Mesenchymal stem cell (in vitro differentiated cells and primary cell): ENCODE measurements around the gene FAAH2.

Experiments used
- DNase-seq: peaks from one replicate; pipeline ENCODE4 v3.0.0-alpha.2; 2013
- H2AFZ ChIP-seq: one replicate; pipeline ENCODE4 v1.6.1; 2013; ENCODE audit warnings: low read depth, mild to moderate bottlenecking, control low read depth, inconsistent platforms, low read length, moderate library complexity
- H2AK5ac ChIP-seq: 2 replicates; pipeline ENCODE4 v1.6.1; 2013; ENCODE audit warnings: low read length, moderate library complexity, mild to moderate bottlenecking, inconsistent platforms; ENCODE audit not compliant: severe bottlenecking
- H2BK120ac ChIP-seq: one replicate; pipeline ENCODE4 v1.6.1; 2013; ENCODE audit warnings: low read depth, mild to moderate bottlenecking, inconsistent platforms, low read length, moderate library complexity
- H2BK12ac ChIP-seq, 2 experiments: one replicate each; pipeline ENCODE4 v1.6.1; 2013; ENCODE audit warnings: inconsistent platforms in 2 of 2, low read length in 2 of 2, mild to moderate bottlenecking in 2 of 2, moderate library complexity in 2 of 2, control low read depth in 1 of 2
- H2BK15ac ChIP-seq: one replicate; pipeline ENCODE4 v1.6.1; 2013; ENCODE audit warnings: mild to moderate bottlenecking, low read depth, inconsistent platforms; ENCODE audit not compliant: poor library complexity, severe bottlenecking
- H2BK5ac ChIP-seq: 2 replicates; pipeline ENCODE4 v1.6.1; 2013; ENCODE audit warnings: low read depth, mild to moderate bottlenecking, low read length, control low read depth, inconsistent platforms; ENCODE audit not compliant: poor library complexity, severe bottlenecking
- H3K14ac ChIP-seq, 2 experiments: one replicate each; pipeline ENCODE4 v1.6.1; 2013; ENCODE audit warnings: inconsistent platforms in 2 of 2, low read length in 2 of 2, control low read depth in 1 of 2, mild to moderate bottlenecking in 1 of 2, moderate library complexity in 1 of 2
- H3K18ac ChIP-seq, 2 experiments: one replicate each; pipeline ENCODE4 v1.6.1; 2013; ENCODE audit warnings: inconsistent platforms in 2 of 2, low read length in 2 of 2, control low read depth in 1 of 2, low read depth in 1 of 2, mild to moderate bottlenecking in 1 of 2
- H3K23ac ChIP-seq, 2 experiments: one replicate each; pipeline ENCODE4 v1.6.1; 2013; ENCODE audit warnings: inconsistent platforms in 2 of 2, low read length in 2 of 2, mild to moderate bottlenecking in 2 of 2, moderate library complexity in 2 of 2, control low read depth in 1 of 2
- H3K27ac ChIP-seq: 2 replicates; pipeline ENCODE4 v1.5.1; 2013; ENCODE audit warnings: mild to moderate bottlenecking, moderate library complexity, low read length, control low read depth, inconsistent platforms; ENCODE audit not compliant: poor library complexity, severe bottlenecking
- H3K27me3 ChIP-seq, 2 experiments: 2 replicates each; pipeline versions ENCODE4 v1.6.1 to v1.7.0; 2013; ENCODE audit warnings: low read length in 2 of 2, mild to moderate bottlenecking in 2 of 2, moderate library complexity in 2 of 2, control low read depth in 1 of 2, inconsistent platforms in 1 of 2; ENCODE audit not compliant: control insufficient read depth in 1 of 2, insufficient read depth in 1 of 2
- H3K36me3 ChIP-seq, 2 experiments: 2 replicates each; pipeline versions ENCODE4 v1.6.1 to v1.7.0; 2013; ENCODE audit warnings: low read length in 2 of 2, control low read depth in 1 of 2, inconsistent platforms in 1 of 2, low read depth in 1 of 2, mild to moderate bottlenecking in 1 of 2; ENCODE audit not compliant: insufficient read depth in 2 of 2, control insufficient read depth in 1 of 2
- H3K4ac ChIP-seq, 2 experiments: one replicate each; pipeline ENCODE4 v1.6.1; 2013; ENCODE audit warnings: inconsistent platforms in 2 of 2, low read length in 2 of 2, mild to moderate bottlenecking in 2 of 2, moderate library complexity in 2 of 2, control low read depth in 1 of 2, low read depth in 1 of 2
- H3K4me1 ChIP-seq: 2 replicates; pipeline ENCODE4 v1.6.1; 2013; ENCODE audit warnings: low read depth, low read length, control low read depth; ENCODE audit not compliant: control insufficient read depth, insufficient read depth
- H3K4me2 ChIP-seq: 2 replicates; pipeline ENCODE4 v1.6.1; 2013; ENCODE audit warnings: low read length, mild to moderate bottlenecking, inconsistent platforms; ENCODE audit not compliant: poor library complexity, severe bottlenecking
- H3K4me3 ChIP-seq, 2 experiments: 2 replicates each; pipeline versions ENCODE4 v1.5.1 to v1.7.0; 2013; ENCODE audit warnings: low read length in 2 of 2, mild to moderate bottlenecking in 2 of 2, control low read depth in 1 of 2, low read depth in 1 of 2; ENCODE audit not compliant: insufficient read depth in 1 of 2
- H3K79me1 ChIP-seq: replicated peaks from 2 replicates; pipeline ENCODE4 v1.6.1; 2013; ENCODE audit warnings: mild to moderate bottlenecking, control low read depth, low read length, inconsistent platforms; ENCODE audit not compliant: poor library complexity, severe bottlenecking
- H3K9ac ChIP-seq: 2 replicates; pipeline ENCODE4 v1.7.0; 2013; ENCODE audit warnings: mild to moderate bottlenecking, low read length, moderate library complexity
- H3K9me3 ChIP-seq: 2 replicates; pipeline ENCODE4 v1.7.0; 2013; ENCODE audit warnings: mild to moderate bottlenecking, low read length; ENCODE audit not compliant: control insufficient read depth
- H4K8ac ChIP-seq: one replicate; pipeline ENCODE4 v1.6.1; 2013; ENCODE audit warnings: inconsistent platforms, mild to moderate bottlenecking, low read length, moderate library complexity
- H4K91ac ChIP-seq: one replicate; pipeline ENCODE4 v1.6.1; 2013; ENCODE audit warnings: mild to moderate bottlenecking, low read length, inconsistent platforms
- WGBS: methylation state at CpG from one replicate; pipeline ENCODE4 v1.1.7; 2013; ENCODE audit warnings: mixed read lengths; 5-methylcytosine and 5-hydroxymethylcytosine counted together

Gene FAAH2

GRCh38 chrX:57266275-57266674, 20.2 kb upstream of the FAAH2 start:
- H2AK5ac ChIP-seq: no peak overlapping the region
- H3K18ac ChIP-seq: no peak overlapping the region
- no peak overlapping the region for H3K23ac ChIP-seq
- no peak overlapping the region for H3K4me2 ChIP-seq
- H3K4ac ChIP-seq: no peak overlapping the region
- H4K8ac ChIP-seq: no peak overlapping the region
- H3K36me3 ChIP-seq: no peaks in the 10 kb centered on the region
- DNase-seq: no peak
- H2BK5ac ChIP-seq: no peak overlapping the region
- H3K4me1 ChIP-seq: no peaks in the 10 kb centered on the region
- 81% methylated on average over 3 of the region's 3 CpGs for WGBS
- no peak overlapping the region for H4K91ac ChIP-seq
- H2AFZ ChIP-seq: no peak overlapping the region
- no peak overlapping the region for H3K4me3 ChIP-seq
- no peak overlapping the region for H3K27ac ChIP-seq
- no peak overlapping the region for H3K9ac ChIP-seq
- H3K14ac ChIP-seq: no peak overlapping the region
- no peak overlapping the region for H2BK120ac ChIP-seq
- no peaks in the 10 kb centered on the region for H3K27me3 ChIP-seq
- H2BK15ac ChIP-seq: no peak overlapping the region
- H3K9me3 ChIP-seq: peaks cover 32% of the 10 kb centered on the region
- no peaks in the 10 kb centered on the region for H3K79me1 ChIP-seq
- no peak overlapping the region for H2BK12ac ChIP-seq

DNA sequence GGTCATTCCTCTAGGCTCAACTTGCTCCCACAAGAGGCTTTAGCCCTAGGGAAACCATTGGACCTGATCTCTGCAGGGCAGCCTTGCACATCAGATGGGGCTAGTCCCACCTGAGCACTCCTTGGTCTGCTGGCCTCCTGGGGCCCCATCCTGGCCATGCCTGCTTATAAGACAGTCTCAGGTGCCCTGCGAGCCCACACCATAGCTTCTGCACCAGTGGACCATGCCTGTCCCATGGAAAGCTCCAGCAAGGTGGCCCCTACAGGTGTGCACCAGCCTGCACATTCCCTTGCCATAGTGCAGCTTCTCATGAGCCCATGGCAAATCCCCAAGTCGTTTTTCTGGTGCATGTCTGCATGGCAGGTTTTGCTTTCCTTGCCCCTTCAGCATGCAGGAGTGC, 19.6 kb upstream of the FAAH2 start:
- Histone ChIP-seq H3K4me2 (no peak overlapping the region), H2BK15ac (no peak overlapping the region), H3K18ac (no peak overlapping the region), H2BK5ac (no peak overlapping the region), H3K4me1 (no peaks in the 10 kb centered on the region), H2AK5ac (no peak overlapping the region), H4K91ac (no peak overlapping the region), H3K79me1 (no peaks in the 10 kb centered on the region), H2BK12ac (no peak overlapping the region), H3K14ac (no peak overlapping the region), H3K9me3 (peaks cover 32% of the 10 kb centered on the region), H3K27me3 (no peaks in the 10 kb centered on the region), H3K9ac (no peak overlapping the region), H3K23ac (no peak overlapping the region), H3K4me3 (no peak overlapping the region), H2AFZ (no peak overlapping the region), H3K4ac (no peak overlapping the region), H2BK120ac (no peak overlapping the region), H3K36me3 (no peaks in the 10 kb centered on the region), H4K8ac (no peak overlapping the region), H3K27ac (no peak overlapping the region)
- DNase-seq: no peak
- 53% methylated on average over 2 of the region's 2 CpGs for WGBS

- H2BK120ac ChIP-seq: no peak overlapping the region
- H2BK5ac ChIP-seq: no peak overlapping the region
- no peak overlapping the region for H4K8ac ChIP-seq
- H3K36me3 ChIP-seq: no peaks in the 10 kb centered on the region
- H2BK12ac ChIP-seq: no peak overlapping the region
- no peak overlapping the region for H3K4me2 ChIP-seq
- 100% methylated on average over 1 of the region's 1 CpG for WGBS
- no peak for DNase-seq
- H3K4me1 ChIP-seq: no peaks in the 10 kb centered on the region
- H2AFZ ChIP-seq: no peak overlapping the region
- no peak overlapping the region for H3K18ac ChIP-seq
- H3K4ac ChIP-seq: no peak overlapping the region
- peaks cover 32% of the 10 kb centered on the region for H3K9me3 ChIP-seq
- H3K4me3 ChIP-seq: no peak overlapping the region
- no peak overlapping the region for H3K14ac ChIP-seq
- no peak overlapping the region for H3K23ac ChIP-seq
- no peaks in the 10 kb centered on the region for H3K79me1 ChIP-seq
- no peak overlapping the region for H3K9ac ChIP-seq
- no peak overlapping the region for H2BK15ac ChIP-seq
- H3K27me3 ChIP-seq: no peaks in the 10 kb centered on the region
- H2AK5ac ChIP-seq: no peak overlapping the region
- H4K91ac ChIP-seq: no peak overlapping the region
- H3K27ac ChIP-seq: no peak overlapping the region
Measured at GRCh38 chrX:57267308-57267707, 19.2 kb upstream of the FAAH2 start.

- Histone ChIP-seq H2BK15ac (no peak overlapping the region), H3K27me3 (no peaks in the 10 kb centered on the region), H3K36me3 (no peaks in the 10 kb centered on the region), H3K23ac (no peak overlapping the region), H2BK120ac (no peak overlapping the region), H2AK5ac (no peak overlapping the region), H3K4me3 (no peak overlapping the region), H3K14ac (no peak overlapping the region), H3K4ac (no peak overlapping the region), H3K4me1 (no peaks in the 10 kb centered on the region), H3K4me2 (no peak overlapping the region), H2BK12ac (no peak overlapping the region), H4K91ac (no peak overlapping the region), H3K18ac (no peak overlapping the region), H4K8ac (no peak overlapping the region), H3K9ac (no peak overlapping the region), H3K9me3 (peaks cover 21% of the 10 kb centered on the region), H3K79me1 (no peaks in the 10 kb centered on the region), H2BK5ac (no peak overlapping the region), H3K27ac (no peak overlapping the region), H2AFZ (no peak overlapping the region)
- DNase-seq: no peak
- 71% methylated on average over 3 of the region's 3 CpGs for WGBS
Measured at GRCh38 chrX:57270980-57271379, 15.5 kb upstream of the FAAH2 start.
